ENCODE results near the gene KCTD14.
"Not testable (repeated sequence)": the region's sequence is repeated elsewhere in the genome, so short reads cannot be mapped to it uniquely, and the experiment has no call there.

Gene KCTD14

DNA sequence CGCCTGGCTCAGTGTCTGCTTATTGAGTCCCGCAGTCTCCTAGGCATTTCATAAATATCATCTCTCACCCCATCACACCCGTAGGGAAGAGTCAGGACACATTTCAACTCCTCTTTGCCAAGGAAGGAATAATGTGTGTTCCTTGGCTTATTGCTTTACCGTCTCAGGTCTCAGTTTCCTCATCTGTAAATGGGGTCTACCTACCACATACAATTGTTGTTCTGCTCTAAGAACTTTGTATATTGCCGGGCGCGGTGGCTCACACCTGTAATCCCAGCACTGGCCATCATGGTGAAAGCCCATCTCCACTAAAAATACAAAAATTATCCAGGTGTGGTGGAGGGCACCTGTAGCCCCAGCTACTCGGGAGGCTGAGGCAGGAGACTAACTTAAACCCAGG, 37.5 kb upstream of the KCTD14 start:
- peaks cover 7% of the 10 kb centered on the region for H3K4me1 ChIP-seq (ENCODE audit: low read depth, poor library complexity, severe bottlenecking)
- H3K9ac ChIP-seq, result no peak overlapping the region
- no peak overlapping the region for H3K27ac ChIP-seq
- H3K4me3 ChIP-seq (IDR thresholded peaks at IDR 0.05; ENCODE audit: insufficient read depth, low read depth, low read length), result no peak overlapping the region
- H2AFZ ChIP-seq (ENCODE audit: low read depth), result no peak overlapping the region
- no peaks in the 10 kb centered on the region for H3K27me3 ChIP-seq (ENCODE audit: insufficient read depth, low read depth)
- H3K36me3 ChIP-seq (ENCODE audit: insufficient read depth), result no peaks in the 10 kb centered on the region
- no peak overlapping the region for H3K4me2 ChIP-seq
- TF ChIP-seq, protein P1, sequence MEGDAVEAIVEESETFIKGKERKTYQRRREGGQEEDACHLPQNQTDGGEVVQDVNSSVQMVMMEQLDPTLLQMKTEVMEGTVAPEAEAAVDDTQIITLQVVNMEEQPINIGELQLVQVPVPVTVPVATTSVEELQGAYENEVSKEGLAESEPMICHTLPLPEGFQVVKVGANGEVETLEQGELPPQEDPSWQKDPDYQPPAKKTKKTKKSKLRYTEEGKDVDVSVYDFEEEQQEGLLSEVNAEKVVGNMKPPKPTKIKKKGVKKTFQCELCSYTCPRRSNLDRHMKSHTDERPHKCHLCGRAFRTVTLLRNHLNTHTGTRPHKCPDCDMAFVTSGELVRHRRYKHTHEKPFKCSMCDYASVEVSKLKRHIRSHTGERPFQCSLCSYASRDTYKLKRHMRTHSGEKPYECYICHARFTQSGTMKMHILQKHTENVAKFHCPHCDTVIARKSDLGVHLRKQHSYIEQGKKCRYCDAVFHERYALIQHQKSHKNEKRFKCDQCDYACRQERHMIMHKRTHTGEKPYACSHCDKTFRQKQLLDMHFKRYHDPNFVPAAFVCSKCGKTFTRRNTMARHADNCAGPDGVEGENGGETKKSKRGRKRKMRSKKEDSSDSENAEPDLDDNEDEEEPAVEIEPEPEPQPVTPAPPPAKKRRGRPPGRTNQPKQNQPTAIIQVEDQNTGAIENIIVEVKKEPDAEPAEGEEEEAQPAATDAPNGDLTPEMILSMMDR (conservative IDR thresholded peaks at IDR 0.05; ENCODE audit: low read depth, low read length), result no peak
- no peaks in the 10 kb centered on the region for H4K20me1 ChIP-seq (ENCODE audit: insufficient read depth)
- no peaks in the 10 kb centered on the region for H3K79me2 ChIP-seq (ENCODE audit: insufficient read depth, low read depth)

GRCh38 chr11:78059749-78060328, 36.8 kb upstream of the KCTD14 start:
- not testable (repeated sequence) for H3K9ac ChIP-seq; H4K20me1 ChIP-seq (ENCODE audit: insufficient read depth); H2AFZ ChIP-seq (ENCODE audit: low read depth); H3K4me2 ChIP-seq; H3K4me3 ChIP-seq (IDR thresholded peaks at IDR 0.05; ENCODE audit: insufficient read depth, low read depth, low read length); H3K79me2 ChIP-seq (ENCODE audit: insufficient read depth, low read depth); H3K27ac ChIP-seq; H3K36me3 ChIP-seq (ENCODE audit: insufficient read depth); H3K27me3 ChIP-seq (ENCODE audit: insufficient read depth, low read depth); H3K4me1 ChIP-seq (ENCODE audit: low read depth, poor library complexity, severe bottlenecking)

- Histone ChIP-seq H3K27me3 (ENCODE audit: insufficient read depth, low read depth) (no peaks in the 10 kb centered on the region), H3K4me3 (IDR thresholded peaks at IDR 0.05; ENCODE audit: insufficient read depth, low read depth, low read length) (no peak overlapping the region), H4K20me1 (ENCODE audit: insufficient read depth) (no peaks in the 10 kb centered on the region), H3K9ac (no peak overlapping the region), H3K4me2 (no peak overlapping the region), H3K79me2 (ENCODE audit: insufficient read depth, low read depth) (no peaks in the 10 kb centered on the region), H3K27ac (no peak overlapping the region), H3K36me3 (ENCODE audit: insufficient read depth) (no peaks in the 10 kb centered on the region), H2AFZ (ENCODE audit: low read depth) (no peak overlapping the region), H3K4me1 (ENCODE audit: low read depth, poor library complexity, severe bottlenecking) (no peaks in the 10 kb centered on the region)
- TF ChIP-seq, protein P1 (conservative IDR thresholded peaks at IDR 0.05; ENCODE audit: low read depth, low read length), result no peak
These were observed 34.5 kb upstream of the KCTD14 start for GRCh38 chr11:78057462-78058055.

GRCh38 chr11:78056093-78056492, 33.0 kb upstream of the KCTD14 start:
- no peak overlapping the region for H2AFZ ChIP-seq (ENCODE audit: low read depth)

GRCh38 chr11:78054971-78055370, 31.9 kb upstream of the KCTD14 start:
- TF ChIP-seq, protein P1 (conservative IDR thresholded peaks at IDR 0.05; ENCODE audit: low read depth, low read length), result no peak
- Histone ChIP-seq H2AFZ (ENCODE audit: low read depth) (no peak overlapping the region), H3K9ac (no peak overlapping the region), H3K4me2 (no peak overlapping the region), H4K20me1 (ENCODE audit: insufficient read depth) (no peaks in the 10 kb centered on the region), H3K36me3 (ENCODE audit: insufficient read depth) (no peaks in the 10 kb centered on the region), H3K4me1 (ENCODE audit: low read depth, poor library complexity, severe bottlenecking) (no peaks in the 10 kb centered on the region), H3K79me2 (ENCODE audit: insufficient read depth, low read depth) (no peaks in the 10 kb centered on the region), H3K27ac (no peak overlapping the region), H3K4me3 (IDR thresholded peaks at IDR 0.05; ENCODE audit: insufficient read depth, low read depth, low read length) (no peak overlapping the region), H3K27me3 (ENCODE audit: insufficient read depth, low read depth) (no peaks in the 10 kb centered on the region)

More at GRCh38 chr11:78056093-78056492, 33.0 kb upstream of the KCTD14 start:
- H3K36me3 ChIP-seq (ENCODE audit: insufficient read depth), result no peaks in the 10 kb centered on the region
- H3K4me3 ChIP-seq (IDR thresholded peaks at IDR 0.05; ENCODE audit: insufficient read depth, low read depth, low read length), result no peak overlapping the region
- H4K20me1 ChIP-seq (ENCODE audit: insufficient read depth), result no peaks in the 10 kb centered on the region
- H3K4me1 ChIP-seq (ENCODE audit: low read depth, poor library complexity, severe bottlenecking), result no peaks in the 10 kb centered on the region
- no peaks in the 10 kb centered on the region for H3K79me2 ChIP-seq (ENCODE audit: insufficient read depth, low read depth)
- H3K27ac ChIP-seq, result no peak overlapping the region
- no peaks in the 10 kb centered on the region for H3K27me3 ChIP-seq (ENCODE audit: insufficient read depth, low read depth)
- no peak overlapping the region for H3K4me2 ChIP-seq
- H3K9ac ChIP-seq, result no peak overlapping the region
- TF ChIP-seq, protein P1 (conservative IDR thresholded peaks at IDR 0.05; ENCODE audit: low read depth, low read length), result no peak

Data from KMS-11 (cell line).